Astrocyte (in vitro differentiated cells and primary cell): ENCODE results near the gene FUT8. TPM values are rescaled to one million over a fixed set of nuclear protein-coding genes. Genes with fewer than 3 reads are reported as not detected.

Experiments
- DNase-seq: peaks from one replicate; pipeline ENCODE4 v3.0.0-alpha.2; 2010; ENCODE audit warnings: low read depth
- FAIRE-seq: peaks from 2 replicates; lab custom pipeline; 2011; peaks lifted over from hg19 to GRCh38; lab: Jason Lieb, UNC
- H2AFZ ChIP-seq: 2 replicates; pipeline ENCODE4 v1.6.0; 2012; ENCODE audit warnings: low read depth, low read length, inconsistent platforms
- H3K27ac ChIP-seq: 2 replicates; pipeline ENCODE4 v1.5.1; 2011; ENCODE audit warnings: low read depth, low read length, inconsistent platforms
- H3K27me3 ChIP-seq: 2 replicates; pipeline ENCODE4 v1.6.0; 2011; ENCODE audit warnings: low read length, inconsistent platforms; ENCODE audit not compliant: insufficient read depth
- H3K36me3 ChIP-seq: 2 replicates; pipeline ENCODE4 v1.5.1; 2011; ENCODE audit warnings: low read length, inconsistent platforms; ENCODE audit not compliant: insufficient read depth
- H3K4me1 ChIP-seq: 2 replicates; pipeline ENCODE4 v1.5.1; 2011; ENCODE audit warnings: low read length, inconsistent platforms; ENCODE audit not compliant: insufficient read depth
- H3K4me2 ChIP-seq: 2 replicates; pipeline ENCODE4 v1.6.0; 2012; ENCODE audit warnings: low read length, inconsistent platforms
- H3K4me3 ChIP-seq: 2 replicates; pipeline ENCODE4 v1.5.1; 2011; ENCODE audit warnings: low read depth, mild to moderate bottlenecking, low read length, inconsistent platforms; ENCODE audit not compliant: insufficient read depth
- H3K79me2 ChIP-seq: 2 replicates; pipeline ENCODE4 v1.6.0; 2012; ENCODE audit warnings: mild to moderate bottlenecking, low read length, inconsistent platforms; ENCODE audit not compliant: insufficient read depth
- H3K9ac ChIP-seq: 2 replicates; pipeline ENCODE4 v1.6.0; 2012; ENCODE audit warnings: mild to moderate bottlenecking, low read length, inconsistent platforms
- H3K9me3 ChIP-seq: 2 replicates; pipeline ENCODE4 v1.5.1; 2012; ENCODE audit warnings: low read depth, mild to moderate bottlenecking, low read length, inconsistent platforms; ENCODE audit not compliant: insufficient read depth
- H4K20me1 ChIP-seq: 2 replicates; pipeline ENCODE4 v1.6.0; 2012; ENCODE audit warnings: low read length, inconsistent platforms; ENCODE audit not compliant: insufficient read depth
- H3K27ac Mint-ChIP-seq: one replicate; pipeline ENCODE4 v1.8.0; 2021; ENCODE audit warnings: mild to moderate bottlenecking, mixed read lengths; ENCODE audit not compliant: unreplicated experiment
- H3K27me3 Mint-ChIP-seq: one replicate; pipeline ENCODE4 v1.8.0; 2021; ENCODE audit warnings: low read depth, mixed read lengths; ENCODE audit not compliant: unreplicated experiment
- H3K36me3 Mint-ChIP-seq: one replicate; pipeline ENCODE4 v1.8.0; 2021; ENCODE audit warnings: low read depth, mixed read lengths; ENCODE audit not compliant: unreplicated experiment
- H3K4me1 Mint-ChIP-seq: one replicate; pipeline ENCODE4 v1.8.0; 2021; ENCODE audit warnings: low read depth, mixed read lengths; ENCODE audit not compliant: unreplicated experiment
- H3K4me3 Mint-ChIP-seq: one replicate; pipeline ENCODE4 v1.8.0; 2021; ENCODE audit warnings: mild to moderate bottlenecking, moderate library complexity, mixed read lengths; ENCODE audit not compliant: unreplicated experiment
- H3K9me3 Mint-ChIP-seq: one replicate; pipeline ENCODE4 v1.8.0; 2021; ENCODE audit warnings: mild to moderate bottlenecking, mixed read lengths; ENCODE audit not compliant: unreplicated experiment
- CTCF ChIP-seq: IDR thresholded peaks from 2 replicates; pipeline ENCODE4 v1.5.1; 2011; ENCODE audit warnings: low read depth, mild to moderate bottlenecking, inconsistent platforms, low read length, moderate library complexity; ENCODE audit not compliant: insufficient read depth
- EZH2 ChIP-seq: IDR thresholded peaks from 2 replicates; pipeline ENCODE4 v1.6.1; 2012; ENCODE audit warnings: mild to moderate bottlenecking, low read length, inconsistent platforms; ENCODE audit not compliant: insufficient read depth
- total RNA-seq: library from RNA; stranded (reverse); gene quantifications from 2 replicates; pipeline ENCODE4 v1.2.1, GENCODE V29; 2021

The FUT8 gene
- total RNA-seq, 1 donor from 2014 or later, result 52.7 TPM

DNA sequence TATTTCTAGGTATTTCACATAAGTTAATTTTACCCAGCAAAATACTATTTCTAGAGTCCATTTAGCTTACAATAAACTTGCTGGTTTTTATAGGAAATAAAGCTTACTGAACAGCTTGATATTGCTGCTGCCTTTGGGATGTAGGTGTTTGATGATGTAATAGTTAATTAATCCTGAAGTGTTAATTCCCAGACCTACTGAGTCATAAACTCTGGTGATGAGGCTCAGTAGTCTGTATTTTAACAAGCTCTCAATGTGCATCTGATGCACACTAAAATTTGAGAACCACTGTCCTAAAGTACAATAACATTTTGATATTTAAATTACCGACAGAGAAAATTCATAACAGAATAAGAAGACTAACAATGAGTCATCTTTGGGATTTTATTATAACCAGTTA lies 168.4 kb downstream of the FUT8 start:
- no peaks in the 10 kb centered on the region for H3K36me3 ChIP-seq
- no peaks in the 10 kb centered on the region for H3K4me1 ChIP-seq
- H3K4me2 ChIP-seq, result no peak overlapping the region
- no peak overlapping the region for H3K9ac ChIP-seq
- no peak overlapping the region for H3K4me3 Mint-ChIP-seq
- H3K9me3 Mint-ChIP-seq, result no peaks in the 10 kb centered on the region
- no peaks in the 10 kb centered on the region for H3K4me1 Mint-ChIP-seq
- H3K9me3 ChIP-seq, result no peaks in the 10 kb centered on the region
- TF ChIP-seq CTCF, result no peak
- TF ChIP-seq EZH2, result no peak
- peaks cover 50% of the 10 kb centered on the region for H3K79me2 ChIP-seq
- H3K36me3 Mint-ChIP-seq, result no peaks in the 10 kb centered on the region
- no peak overlapping the region for H3K27ac ChIP-seq
- no peak for FAIRE-seq
- H2AFZ ChIP-seq, result no peak overlapping the region
- DNase-seq, result no peak
- H4K20me1 ChIP-seq, result peaks cover 12% of the 10 kb centered on the region
- no peak overlapping the region for H3K27ac Mint-ChIP-seq
- H3K27me3 ChIP-seq, result no peaks in the 10 kb centered on the region
- H3K4me3 ChIP-seq, result no peak overlapping the region
- H3K27me3 Mint-ChIP-seq, result no peaks in the 10 kb centered on the region

GRCh38 chr14:65581378-65581777 lies 168.8 kb downstream of the FUT8 start:
- no peak for TF ChIP-seq CTCF
- no peak for TF ChIP-seq EZH2
- H3K4me1 Mint-ChIP-seq, result no peaks in the 10 kb centered on the region
- H3K9me3 ChIP-seq, result no peaks in the 10 kb centered on the region
- no peaks in the 10 kb centered on the region for H3K36me3 Mint-ChIP-seq
- H3K27ac ChIP-seq, result no peak overlapping the region
- FAIRE-seq, result no peak
- H3K4me1 ChIP-seq, result no peaks in the 10 kb centered on the region
- H3K4me3 Mint-ChIP-seq, result no peak overlapping the region
- H3K27me3 ChIP-seq, result no peaks in the 10 kb centered on the region
- H3K27me3 Mint-ChIP-seq, result no peaks in the 10 kb centered on the region
- peaks cover 45% of the 10 kb centered on the region for H3K79me2 ChIP-seq
- H3K27ac Mint-ChIP-seq, result no peak overlapping the region
- H3K4me2 ChIP-seq, result no peak overlapping the region
- H4K20me1 ChIP-seq, result peaks cover 12% of the 10 kb centered on the region
- no peak for DNase-seq
- H3K36me3 ChIP-seq, result no peaks in the 10 kb centered on the region
- no peak overlapping the region for H3K4me3 ChIP-seq
- no peak overlapping the region for H3K9ac ChIP-seq
- H3K9me3 Mint-ChIP-seq, result no peaks in the 10 kb centered on the region
- no peak overlapping the region for H2AFZ ChIP-seq

- Mint-ChIP-seq H3K9me3 (no peaks in the 10 kb centered on the region), H3K4me1 (no peaks in the 10 kb centered on the region), H3K27ac (no peak overlapping the region), H3K4me3 (no peak overlapping the region), H3K27me3 (no peaks in the 10 kb centered on the region), H3K36me3 (no peaks in the 10 kb centered on the region)
- Histone ChIP-seq H3K36me3 (no peaks in the 10 kb centered on the region), H3K4me2 (no peak overlapping the region), H2AFZ (no peak overlapping the region), H3K27me3 (no peaks in the 10 kb centered on the region), H4K20me1 (peaks cover 12% of the 10 kb centered on the region), H3K79me2 (peaks cover 45% of the 10 kb centered on the region), H3K9ac (no peak overlapping the region), H3K9me3 (no peaks in the 10 kb centered on the region), H3K4me3 (no peak overlapping the region), H3K27ac (no peak overlapping the region), H3K4me1 (no peaks in the 10 kb centered on the region)
- DNase-seq (no peak), FAIRE-seq (no peak)
- TF ChIP-seq EZH2, result no peak
These were observed 169.3 kb downstream of the FUT8 start for GRCh38 chr14:65581799-65582198.
